Measurements from ENCODE around the gene DDA1.

DNA sequence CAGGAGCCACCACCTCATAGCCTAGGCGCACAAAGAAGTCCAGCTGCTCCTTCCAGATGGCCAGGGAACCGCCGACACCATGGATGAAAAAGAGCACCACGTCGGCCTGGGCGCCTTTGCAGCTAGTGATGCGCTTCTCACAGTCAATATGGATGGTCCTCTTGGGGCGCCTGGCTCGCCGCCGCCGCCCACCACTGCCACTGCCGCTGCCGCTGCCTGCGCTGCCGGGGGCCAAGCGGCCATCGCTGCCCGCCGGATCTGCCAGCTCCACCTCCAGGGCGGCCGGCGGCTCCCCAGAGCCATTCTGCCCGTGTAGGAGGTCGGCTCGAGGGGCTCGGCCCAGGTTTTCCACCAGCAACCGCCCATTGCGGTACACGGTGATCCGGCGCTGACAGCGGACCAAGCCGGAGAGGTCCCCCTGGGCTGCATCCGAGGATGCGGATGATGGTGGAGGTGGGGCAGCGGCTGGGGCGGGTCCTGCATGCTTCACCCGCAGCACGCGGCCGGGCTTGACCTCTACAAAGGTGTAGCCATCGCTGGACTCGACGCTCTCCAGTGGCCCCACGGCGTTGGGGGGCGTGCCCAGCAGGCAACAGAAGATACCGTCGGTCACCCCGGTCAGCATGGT, 8.3 kb upstream of the DDA1 start:
- no peak for TF ChIP-seq GATA3 (IDR thresholded peaks at IDR 0.05; ENCODE audit: low read depth, low read length)
- no peak for TF ChIP-seq GATA2 (IDR thresholded peaks at IDR 0.05; ENCODE audit: low read depth, low read length)
